Fibroblast of lung (primary cell): ENCODE measurements around the gene HMX1. TPM values are rescaled to one million over a fixed set of nuclear protein-coding genes. Genes with fewer than 3 reads are reported as not detected.
A peak's percentile ranks its signal among the peaks of the same experiment; 100 is the strongest.

Source experiments
- DNase-seq, 2 donors: peaks; one replicate each; pipeline versions ENCODE4 v3.0.0 to v3.0.0-alpha.2; 2010; ENCODE audit warnings: low read depth in 2 of 2
- H2AFZ ChIP-seq: 2 replicates; pipeline ENCODE4 v1.5.1; 2012; ENCODE audit warnings: low read length, control low read depth, inconsistent platforms
- H3K27ac ChIP-seq: 2 replicates; pipeline ENCODE4 v1.5.1; 2011; ENCODE audit warnings: low read length, control low read depth; ENCODE audit not compliant: insufficient read depth
- H3K27me3 ChIP-seq: 2 replicates; pipeline ENCODE4 v1.5.1; 2011; ENCODE audit warnings: mild to moderate bottlenecking, low read length; ENCODE audit not compliant: control insufficient read depth, insufficient read depth
- H3K36me3 ChIP-seq: 2 replicates; pipeline ENCODE4 v1.5.1; 2011; ENCODE audit warnings: low read length; ENCODE audit not compliant: control insufficient read depth, insufficient read depth
- H3K4me1 ChIP-seq: 2 replicates; pipeline ENCODE4 v1.5.1; 2011; ENCODE audit warnings: low read length; ENCODE audit not compliant: control insufficient read depth, insufficient read depth; ENCODE audit errors: extremely low read depth
- H3K4me2 ChIP-seq: 2 replicates; pipeline ENCODE4 v1.5.1; 2011; ENCODE audit warnings: low read length, control low read depth; ENCODE audit not compliant: insufficient read depth; ENCODE audit errors: extremely low read depth
- H3K4me3 ChIP-seq, 4 experiments: fragments of 200-600 bp in 1 of 4; sonication (generic) in 1 of 4; replicated peaks in 1 of 4; 2 replicates each; pipeline ENCODE4 v1.5.1; 2011 to 2016; ENCODE audit warnings: low read length in 4 of 4, low read depth in 3 of 4, mild to moderate bottlenecking in 3 of 4, control low read depth in 2 of 4, inconsistent platforms in 1 of 4, mixed read lengths in 1 of 4; ENCODE audit not compliant: insufficient read depth in 1 of 4; ENCODE audit errors: control extremely low read depth in 1 of 4
- H3K79me2 ChIP-seq: 2 replicates; pipeline ENCODE4 v1.5.1; 2012; ENCODE audit warnings: mild to moderate bottlenecking, low read length, inconsistent platforms; ENCODE audit not compliant: control insufficient read depth, insufficient read depth
- H3K9ac ChIP-seq: 2 replicates; pipeline ENCODE4 v1.5.1; 2011; ENCODE audit warnings: mild to moderate bottlenecking, low read length, control low read depth; ENCODE audit not compliant: insufficient read depth
- H3K9me3 ChIP-seq: 2 replicates; pipeline ENCODE4 v1.5.1; 2012; ENCODE audit warnings: low read depth, low read length; ENCODE audit not compliant: control insufficient read depth, insufficient read depth
- H4K20me1 ChIP-seq: 2 replicates; pipeline ENCODE4 v1.5.1; 2011; ENCODE audit warnings: low read length; ENCODE audit not compliant: control insufficient read depth, insufficient read depth; ENCODE audit errors: extremely low read depth
- CTCF ChIP-seq, 2 donors: IDR thresholded peaks in 1 of 2; conservative IDR thresholded peaks in 1 of 2; 1 replicate in 1 of 2; 2 replicates in 1 of 2; pipeline ENCODE4 v1.5.1; 2011 to 2012; ENCODE audit warnings: low read length in 2 of 2, control low read depth in 1 of 2, inconsistent platforms in 1 of 2, low read depth in 1 of 2, mild to moderate bottlenecking in 1 of 2
- EZH2 ChIP-seq: IDR thresholded peaks from 2 replicates; pipeline ENCODE4 v1.5.1; 2012; ENCODE audit warnings: low read length, control low read depth, mild to moderate bottlenecking; ENCODE audit errors: missing control alignments
- polyA plus RNA-seq, 2 donors: library from polyadenylated mRNA; depleted of rRNA in 1 of 2; stranded (reverse) in 1 of 2; unstranded in 1 of 2; fragments of >200 nt; gene quantifications; 2 replicates each; pipeline ENCODE4 v1.2.1, GENCODE V29; 2011 to 2012; ENCODE audit warnings: missing spikeins in 1 of 2
- total RNA-seq: library from RNA; depleted of rRNA; stranded (reverse); fragments of >200 nt; gene quantifications from 2 replicates; pipeline ENCODE4 v1.2.1, GENCODE V29; 2014

HMX1 gene
- total and polyA plus RNA-seq, 2 donors (not counting 1 experiment from before 2014, with no cell fraction given), result not detected

DNA sequence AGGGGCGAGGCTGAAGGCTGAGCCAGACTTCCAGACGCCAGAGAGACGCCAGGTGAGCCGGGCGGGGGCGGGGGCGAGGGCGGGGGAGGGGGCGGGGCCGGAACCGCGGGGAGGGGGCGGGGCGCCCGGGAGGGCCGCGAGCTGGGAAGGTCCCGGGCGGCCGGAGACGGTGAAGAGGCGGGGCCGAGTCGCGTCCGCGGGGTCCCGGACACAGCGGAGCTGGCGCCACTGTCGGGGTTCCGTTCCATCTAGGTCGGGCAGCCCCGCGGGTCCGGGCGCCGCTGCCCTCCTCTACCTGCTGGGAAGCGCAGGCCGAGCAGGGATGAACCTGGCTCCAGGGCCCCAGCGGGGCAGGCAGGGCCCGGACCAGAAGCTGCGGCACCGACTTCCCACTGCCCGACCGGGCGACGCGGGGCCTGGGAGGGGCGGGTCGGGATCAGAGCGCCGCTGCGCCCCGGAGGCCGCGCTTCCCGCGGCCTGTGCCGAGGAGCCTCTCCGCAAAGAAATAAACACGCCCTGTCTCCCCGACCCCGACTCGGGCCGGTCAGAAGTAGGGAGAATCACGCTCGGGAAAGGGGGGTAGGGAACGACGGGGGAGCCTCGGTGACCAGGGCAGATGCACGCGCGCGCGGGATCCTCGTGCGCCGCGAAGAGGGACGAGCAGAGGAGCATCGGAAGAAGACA lies 10.6 kb downstream of the HMX1 start:
- TF ChIP-seq CTCF (conservative IDR thresholded peaks at IDR 0.05 in 1 of 2, IDR thresholded peaks at IDR 0.05 in 1 of 2; ENCODE audit: low read depth in 1 of 2, low read length in 2 of 2) (no peak), EZH2 (no peak)
- Histone ChIP-seq H3K36me3 (no peaks in the 10 kb centered on the region), H3K9ac (no peak overlapping the region), H3K9me3 (no peaks in the 10 kb centered on the region), H3K4me3 (no peak overlapping the region), H3K4me1 (no peaks in the 10 kb centered on the region), H2AFZ (no peak overlapping the region), H3K27ac (no peak overlapping the region), H4K20me1 (no peaks in the 10 kb centered on the region), H3K4me2 (no peak overlapping the region), H3K27me3 (peaks cover 60% of the 10 kb centered on the region), H3K79me2 (no peaks in the 10 kb centered on the region)
- DNase-seq, result no peak

GRCh38 chr4:8860096-8860891 lies 11.3 kb downstream of the HMX1 start:
- Histone ChIP-seq H3K27me3 (peaks cover 65% of the 10 kb centered on the region), H3K27ac (no peak overlapping the region)

More at GRCh38 chr4:8860096-8860891, 11.3 kb downstream of the HMX1 start:
- Histone ChIP-seq H4K20me1 (no peaks in the 10 kb centered on the region), H3K9ac (no peak overlapping the region), H3K4me3 (no peak overlapping the region), H3K4me1 (no peaks in the 10 kb centered on the region), H3K79me2 (no peaks in the 10 kb centered on the region), H3K4me2 (no peak overlapping the region), H3K36me3 (no peaks in the 10 kb centered on the region), H2AFZ (no peak overlapping the region), H3K9me3 (no peaks in the 10 kb centered on the region)
- TF ChIP-seq CTCF (conservative IDR thresholded peaks at IDR 0.05 in 1 of 2, IDR thresholded peaks at IDR 0.05 in 1 of 2; ENCODE audit: low read depth in 1 of 2, low read length in 2 of 2), result no peak
- peak; percentile 44 for TF ChIP-seq EZH2
- DNase-seq, result no peak
